Stimulated activated effector memory CD8-positive, alpha-beta T cell treated with anti-CD3 and anti-CD28 coated beads, Interleukin-12 subunit alpha, Interleukin-12 subunit beta, amount 100 ng/mL, for 72 hours (primary cell): ENCODE measurements around the gene SLC35F4.

Experiments used
- ATAC-seq: fragments of 150-1000 bp; cut with Tn5 transposase; 2 replicates; pipeline ENCODE4 v1.10.0; 2021
- DNase-seq, 2 donors: peaks; one replicate each; pipeline ENCODE4 v3.0.0; 2021 to 2022; ENCODE audit warnings: low spot score in 2 of 2
- H3K27ac Mint-ChIP-seq: one replicate; pipeline ENCODE4 v1.8.0; 2022; ENCODE audit warnings: mild to moderate bottlenecking, mixed read lengths
- H3K36me3 Mint-ChIP-seq: one replicate; pipeline ENCODE4 v1.8.0; 2022; ENCODE audit warnings: mild to moderate bottlenecking, mixed read lengths
- H3K4me1 Mint-ChIP-seq: one replicate; pipeline ENCODE4 v1.8.0; 2022; ENCODE audit warnings: mixed read lengths
- H3K4me3 Mint-ChIP-seq: one replicate; pipeline ENCODE4 v1.8.0; 2022; ENCODE audit warnings: mild to moderate bottlenecking, mixed read lengths
- H3K9me3 Mint-ChIP-seq: one replicate; pipeline ENCODE4 v1.8.0; 2022; ENCODE audit warnings: mixed read lengths

SLC35F4 gene

GRCh38 chr14:57547131-57547530 is 318.8 kb downstream of the SLC35F4 start:
- ATAC-seq: no peak
- Mint-ChIP-seq H3K9me3 (peaks cover 25% of the 10 kb centered on the region), H3K36me3 (no peaks in the 10 kb centered on the region), H3K27ac (no peak overlapping the region), H3K4me3 (no peak overlapping the region), H3K4me1 (no peaks in the 10 kb centered on the region)
- no peak for DNase-seq

- Mint-ChIP-seq H3K36me3 (no peaks in the 10 kb centered on the region), H3K9me3 (peaks cover 3% of the 10 kb centered on the region), H3K27ac (no peak overlapping the region), H3K4me1 (no peaks in the 10 kb centered on the region), H3K4me3 (no peak overlapping the region)
- DNase-seq (no peak), ATAC-seq (no peak)
Observed at GRCh38 chr14:57533214-57533613, 332.7 kb downstream of the SLC35F4 start.

GRCh38 chr14:57530571-57530970 is 335.3 kb downstream of the SLC35F4 start:
- no peak for DNase-seq
- Mint-ChIP-seq H3K9me3 (peaks cover 7% of the 10 kb centered on the region), H3K4me1 (no peaks in the 10 kb centered on the region), H3K36me3 (no peaks in the 10 kb centered on the region), H3K4me3 (no peak overlapping the region), H3K27ac (no peak overlapping the region)
- ATAC-seq: no peak

- Mint-ChIP-seq H3K27ac (no peak overlapping the region), H3K4me3 (no peak overlapping the region), H3K9me3 (peaks cover 26% of the 10 kb centered on the region), H3K36me3 (no peaks in the 10 kb centered on the region), H3K4me1 (no peaks in the 10 kb centered on the region)
- ATAC-seq (no peak), DNase-seq (no peak)
Observed at GRCh38 chr14:57526942-57527341, 338.9 kb downstream of the SLC35F4 start.

- Mint-ChIP-seq H3K4me1 (no peaks in the 10 kb centered on the region), H3K36me3 (no peaks in the 10 kb centered on the region), H3K9me3 (peaks cover 33% of the 10 kb centered on the region), H3K27ac (no peak overlapping the region), H3K4me3 (no peak overlapping the region)
- no peak for ATAC-seq
- no peak for DNase-seq
Observed at GRCh38 chr14:57519043-57519442, 346.8 kb downstream of the SLC35F4 start.
